K562 (cell line): ENCODE measurements around the gene RABEPK. TPM values are rescaled to one million over a fixed set of nuclear protein-coding genes. Genes with fewer than 3 reads are reported as not detected.

Experiments used
- CBX8 ChIP-seq: fragments of 200-600 bp; sonication (generic); IDR thresholded peaks from 2 replicates; pipeline ENCODE4 v1.6.1; 2012; ENCODE audit warnings: borderline replicate concordance, mixed run types, low read depth, mild to moderate bottlenecking, moderate library complexity, mixed read lengths, low read length, control low read depth, inconsistent platforms; ENCODE audit not compliant: poor library complexity, severe bottlenecking; ENCODE audit errors: extremely low read depth
- ETV1 ChIP-seq: fragments of 450-650 bp; conservative IDR thresholded peaks from 2 replicates; pipeline ENCODE4 v1.6.1; 2016; ENCODE audit warnings: missing genetic modification characterization, control low read depth, low read depth, missing compliant biosample characterization
- FOS ChIP-seq: IDR thresholded peaks from 3 replicates; pipeline ENCODE4 v1.6.1; 2011; ENCODE audit not compliant: insufficient read length; ENCODE audit errors: extremely low read depth
- HES1 ChIP-seq: fragments of 450-650 bp; IDR thresholded peaks from 2 replicates; pipeline ENCODE4 v1.6.1; 2016; ENCODE audit warnings: low read depth, mild to moderate bottlenecking, moderate library complexity
- L3MBTL2 ChIP-seq: fragments of 450-650 bp; IDR thresholded peaks from 2 replicates; pipeline ENCODE4 v1.6.1; 2016; ENCODE audit warnings: mild to moderate bottlenecking, moderate library complexity
- NR4A1 ChIP-seq, 2 experiments: fragments of 250-450 bp in 1 of 2; fragments of 450-650 bp in 1 of 2; sonication (Bioruptor Pico) in 1 of 2; IDR thresholded peaks; 2 replicates each; pipeline versions ENCODE4 v1.4.0 to v1.6.1; 2016 to 2020; ENCODE audit warnings: mild to moderate bottlenecking in 2 of 2, missing compliant biosample characterization in 1 of 2, missing genetic modification characterization in 1 of 2, moderate library complexity in 1 of 2
- RCOR1 ChIP-seq, 2 experiments: IDR thresholded peaks; 2 replicates each; pipeline ENCODE4 v1.6.1; 2012; ENCODE audit warnings: low read depth in 2 of 2, low read length in 2 of 2, borderline replicate concordance in 1 of 2, improper control_type of control experiment in 1 of 2
- RFX1 ChIP-seq: fragments of 450-650 bp; IDR thresholded peaks from 2 replicates; pipeline ENCODE4 v1.6.1; 2016; ENCODE audit warnings: mild to moderate bottlenecking, moderate library complexity
- TSHZ1 ChIP-seq: fragments of 250-450 bp; sonication (Bioruptor Pico); IDR thresholded peaks from 2 replicates; pipeline ENCODE4 v1.4.0; 2020; ENCODE audit warnings: mild to moderate bottlenecking, moderate library complexity
- ZNF398 ChIP-seq: fragments of 250-450 bp; sonication (Bioruptor Pico); IDR thresholded peaks from 2 replicates; pipeline ENCODE4 v1.8.0; 2021; ENCODE audit warnings: moderate library complexity, mild to moderate bottlenecking, inconsistent platforms
- polyA plus RNA-seq, 8 experiments: library from polyadenylated mRNA; depleted of rRNA in 4 of 8; stranded (reverse) in 5 of 8; unstranded in 3 of 8; fragments of >200 nt; fragmentation: Nextera tagmentation in 2 of 8; fragmentation: Illumina TruSeq in 1 of 8; extraction: Ambion mirVana in 2 of 8; extraction: Trizol in 1 of 8; gene quantifications; 2 replicates each; pipeline versions ENCODE4 v1.2.1 to v1.2.3, GENCODE V29; 2011 to 2014; ENCODE audit warnings: inconsistent platforms in 1 of 8, missing spikeins in 1 of 8
- total RNA-seq, 7 experiments: library from RNA; depleted of rRNA in 6 of 7; stranded (reverse); fragments of >200 nt in 6 of 7; fragmentation: Illumina TruSeq in 2 of 7; extraction: Trizol in 2 of 7; gene quantifications; 2 replicates each; pipeline versions ENCODE4 v1.2.1 to v1.2.3, GENCODE V29; 2011 to 2021; ENCODE audit warnings: low replicate concordance in 1 of 7
- TF ChIP-seq, protein P1 (sequence below): fragments of 250-450 bp; sonication (Bioruptor Pico); IDR thresholded peaks from 2 replicates; pipeline ENCODE4 v1.8.0; 2022; ENCODE audit warnings: moderate library complexity, mild to moderate bottlenecking, inconsistent platforms
- TF ChIP-seq, protein P2 (sequence below): sonication (generic); formaldehyde crosslinking; IDR thresholded peaks from 2 replicates; pipeline ENCODE4 v1.8.1; 2023; ENCODE audit warnings: missing genetic modification reagents, mild to moderate bottlenecking, borderline replicate concordance

RABEPK gene
- total and polyA plus RNA-seq, 9 of the 15 experiments (the other 6 are each of a cell fraction or from before 2014, with no cell fraction given) = 38.3 to 113 (median 52.8) TPM

DNA sequence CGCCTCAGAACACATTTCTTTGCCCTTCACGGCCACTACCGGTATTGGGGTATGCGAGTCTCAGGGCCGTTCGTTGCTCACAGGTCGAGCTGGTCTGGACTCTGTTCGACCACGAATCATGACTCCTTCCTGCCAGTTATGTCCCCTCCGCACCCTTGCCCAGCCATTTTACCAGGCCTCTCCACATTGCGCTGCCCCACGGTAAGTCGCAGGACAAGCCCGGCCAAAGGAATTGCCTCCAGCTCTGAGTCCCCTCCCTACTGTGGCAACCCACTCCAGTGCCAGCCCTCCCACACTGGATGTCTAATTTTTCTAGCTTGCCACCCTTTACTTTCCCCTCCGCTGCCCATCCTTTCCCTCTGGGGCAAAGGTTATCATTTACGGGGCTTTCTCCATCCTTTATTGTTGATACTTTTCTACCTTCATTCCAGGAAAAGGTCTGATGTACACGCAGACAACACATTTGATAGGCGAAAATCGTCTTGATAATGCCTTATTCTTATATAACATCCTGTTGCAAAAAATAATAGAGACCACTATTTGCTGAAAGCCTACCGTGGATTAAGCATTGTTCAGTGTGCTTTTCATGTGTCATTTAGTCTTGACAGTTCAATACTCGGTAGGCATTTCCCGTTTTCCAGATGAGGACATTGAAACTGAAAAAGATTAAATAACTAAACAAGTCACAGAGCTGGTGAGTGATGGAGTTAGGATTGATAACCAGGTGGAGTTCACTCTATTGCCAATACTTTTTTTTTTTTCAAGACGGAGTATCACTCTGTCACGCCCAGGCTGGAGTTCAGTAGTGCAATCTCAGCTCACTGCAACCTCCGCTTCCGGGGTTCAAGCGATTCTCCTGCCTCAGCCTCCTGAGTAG, 41.8 kb downstream of the RABEPK start (continued):
- TF ChIP-seq FOS (no peak), ZNF398 (CRISPR knock-in tag) (0 out of 2 replicates have a peak, but pooled peaks have one; percentile 29), HES1 (no peak), RFX1 (no peak), RCOR1 (IDR thresholded peaks at IDR 0.05; ENCODE audit: borderline replicate concordance in 1 of 2, low read depth in 2 of 2, low read length in 2 of 2) (no peak), NR4A1 (CRISPR knock-in tag; IDR thresholded peaks at IDR 0.05) (no peak), NR4A1 (tag; IDR thresholded peaks at IDR 0.05) (peak; percentile 36; the same call in 1 of the 2 replicates), ETV1 (0 out of 2 replicates have a peak, but pooled peaks have one; percentile 31), CBX8 (no peak), TSHZ1 (CRISPR knock-in tag) (peak; percentile 31; the same call in 1 of the 2 replicates), L3MBTL2 (no peak)
- TF ChIP-seq, protein P1, sequence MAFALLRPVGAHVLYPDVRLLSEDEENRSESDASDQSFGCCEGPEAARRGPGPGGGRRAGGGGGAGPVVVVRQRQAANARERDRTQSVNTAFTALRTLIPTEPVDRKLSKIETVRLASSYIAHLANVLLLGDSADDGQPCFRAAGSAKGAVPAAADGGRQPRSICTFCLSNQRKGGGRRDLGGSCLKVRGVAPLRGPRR (CRISPR knock-in tag) = peak; percentile 75; the same call in 1 of the 2 replicates
- TF ChIP-seq, protein P2, sequence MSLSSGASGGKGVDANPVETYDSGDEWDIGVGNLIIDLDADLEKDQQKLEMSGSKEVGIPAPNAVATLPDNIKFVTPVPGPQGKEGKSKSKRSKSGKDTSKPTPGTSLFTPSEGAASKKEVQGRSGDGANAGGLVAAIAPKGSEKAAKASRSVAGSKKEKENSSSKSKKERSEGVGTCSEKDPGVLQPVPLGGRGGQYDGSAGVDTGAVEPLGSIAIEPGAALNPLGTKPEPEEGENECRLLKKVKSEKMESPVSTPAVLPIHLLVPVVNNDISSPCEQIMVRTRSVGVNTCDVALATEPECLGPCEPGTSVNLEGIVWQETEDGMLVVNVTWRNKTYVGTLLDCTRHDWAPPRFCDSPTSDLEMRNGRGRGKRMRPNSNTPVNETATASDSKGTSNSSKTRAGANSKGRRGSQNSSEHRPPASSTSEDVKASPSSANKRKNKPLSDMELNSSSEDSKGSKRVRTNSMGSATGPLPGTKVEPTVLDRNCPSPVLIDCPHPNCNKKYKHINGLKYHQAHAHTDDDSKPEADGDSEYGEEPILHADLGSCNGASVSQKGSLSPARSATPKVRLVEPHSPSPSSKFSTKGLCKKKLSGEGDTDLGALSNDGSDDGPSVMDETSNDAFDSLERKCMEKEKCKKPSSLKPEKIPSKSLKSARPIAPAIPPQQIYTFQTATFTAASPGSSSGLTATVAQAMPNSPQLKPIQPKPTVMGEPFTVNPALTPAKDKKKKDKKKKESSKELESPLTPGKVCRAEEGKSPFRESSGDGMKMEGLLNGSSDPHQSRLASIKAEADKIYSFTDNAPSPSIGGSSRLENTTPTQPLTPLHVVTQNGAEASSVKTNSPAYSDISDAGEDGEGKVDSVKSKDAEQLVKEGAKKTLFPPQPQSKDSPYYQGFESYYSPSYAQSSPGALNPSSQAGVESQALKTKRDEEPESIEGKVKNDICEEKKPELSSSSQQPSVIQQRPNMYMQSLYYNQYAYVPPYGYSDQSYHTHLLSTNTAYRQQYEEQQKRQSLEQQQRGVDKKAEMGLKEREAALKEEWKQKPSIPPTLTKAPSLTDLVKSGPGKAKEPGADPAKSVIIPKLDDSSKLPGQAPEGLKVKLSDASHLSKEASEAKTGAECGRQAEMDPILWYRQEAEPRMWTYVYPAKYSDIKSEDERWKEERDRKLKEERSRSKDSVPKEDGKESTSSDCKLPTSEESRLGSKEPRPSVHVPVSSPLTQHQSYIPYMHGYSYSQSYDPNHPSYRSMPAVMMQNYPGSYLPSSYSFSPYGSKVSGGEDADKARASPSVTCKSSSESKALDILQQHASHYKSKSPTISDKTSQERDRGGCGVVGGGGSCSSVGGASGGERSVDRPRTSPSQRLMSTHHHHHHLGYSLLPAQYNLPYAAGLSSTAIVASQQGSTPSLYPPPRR (CRISPR knock-in tag) = no peak
